GM12878 (cell line): ENCODE measurements around the gene SPAG16.

Experiments
- CTCF ChIP-seq, 3 experiments: IDR thresholded peaks in 2 of 3; conservative IDR thresholded peaks in 1 of 3; 2 replicates each; pipeline ENCODE4 v1.5.1; 2011; ENCODE audit warnings: low read depth in 3 of 3, low read length in 3 of 3, mild to moderate bottlenecking in 3 of 3, control low read depth in 2 of 3, moderate library complexity in 2 of 3, inconsistent platforms in 1 of 3, mixed read lengths in 1 of 3; ENCODE audit not compliant: control insufficient read depth in 2 of 3, insufficient read depth in 1 of 3; ENCODE audit errors: extremely low read depth in 1 of 3
- EGR1 ChIP-seq, 2 experiments: IDR thresholded peaks; 1 replicate in 1 of 2; 2 replicates in 1 of 2; pipeline ENCODE4 v1.6.1; 2011 to 2012; ENCODE audit warnings: low read depth in 2 of 2, low read length in 2 of 2, borderline replicate concordance in 1 of 2, mild to moderate bottlenecking in 1 of 2, moderate library complexity in 1 of 2
- EP300 ChIP-seq, 2 experiments: fragments of 150-350 bp in 1 of 2; IDR thresholded peaks; 2 replicates each; pipeline ENCODE4 v1.6.1; 2011 to 2012; ENCODE audit warnings: low read depth in 2 of 2, low read length in 2 of 2, borderline replicate concordance in 1 of 2, improper control_type of control experiment in 1 of 2, inconsistent platforms in 1 of 2; ENCODE audit not compliant: control insufficient read depth in 1 of 2
- YY1 ChIP-seq: IDR thresholded peaks from 2 replicates; pipeline ENCODE4 v1.6.1; 2011; ENCODE audit warnings: low read depth, mild to moderate bottlenecking, low read length

GRCh38 chr2:213789940-213790339 lies 505.7 kb downstream of the SPAG16 start:
- TF ChIP-seq EGR1 (IDR thresholded peaks at IDR 0.05; ENCODE audit: borderline replicate concordance in 1 of 2, low read depth in 2 of 2, low read length in 2 of 2) (no peak), YY1 (no peak), CTCF (IDR thresholded peaks at IDR 0.05 in 2 of 3, conservative IDR thresholded peaks at IDR 0.05 in 1 of 3; ENCODE audit: control insufficient read depth in 2 of 3, extremely low read depth in 1 of 3, insufficient read depth in 1 of 3, low read depth in 3 of 3, low read length in 3 of 3) (no peak), EP300 (IDR thresholded peaks at IDR 0.05; ENCODE audit: borderline replicate concordance in 1 of 2, control insufficient read depth in 1 of 2, low read depth in 2 of 2, low read length in 2 of 2) (no peak)
